ENCODE results near the gene GREB1L.
"Not testable (repeated sequence)": the region's sequence is repeated elsewhere in the genome, so short reads cannot be mapped to it uniquely, and the experiment has no call there.

The GREB1L gene

GRCh38 chr18:21242141-21242779, at the start of gene GREB1L:
Gene GREB1L (plus strand): TSS chr18:21242232. CDS start chr18:21383519, 141,287 bp downstream.
- no peak for DNase-seq

GRCh38 chr18:21192308-21192624, 49.8 kb upstream of the GREB1L start:
- no peak for DNase-seq

- no peak for DNase-seq
Measured at GRCh38 chr18:21194871-21195771, 46.9 kb upstream of the GREB1L start.

- DNase-seq, result no peak
Measured at GRCh38 chr18:21196426-21196825, 45.6 kb upstream of the GREB1L start.

GRCh38 chr18:21203126-21203525, 38.9 kb upstream of the GREB1L start:
- no peak for DNase-seq

GRCh38 chr18:21203542-21204241, 38.3 kb upstream of the GREB1L start:
- no peak for DNase-seq

- DNase-seq, result no peak
Measured at GRCh38 chr18:21205695-21206094, 36.3 kb upstream of the GREB1L start.

GRCh38 chr18:21210278-21210677, 31.8 kb upstream of the GREB1L start:
- DNase-seq, result no peak

- DNase-seq, result no peak
Measured at GRCh38 chr18:21210784-21211183, 31.2 kb upstream of the GREB1L start.

- DNase-seq, result not testable (repeated sequence)
Measured at GRCh38 chr18:21214409-21214808, 27.6 kb upstream of the GREB1L start.

GRCh38 chr18:21215490-21215889, 26.5 kb upstream of the GREB1L start:
- no peak for DNase-seq

- DNase-seq, result no peak
Measured at GRCh38 chr18:21218862-21219261, 23.2 kb upstream of the GREB1L start.

- DNase-seq, result no peak
Measured at GRCh38 chr18:21230436-21230835, 11.6 kb upstream of the GREB1L start.

- DNase-seq, result no peak
Measured at GRCh38 chr18:21241301-21242048, 557 bp upstream of the GREB1L start.

- DNase-seq, result no peak
Measured at GRCh38 chr18:21242780-21243401, 859 bp downstream of the GREB1L start.

- no peak for DNase-seq
Measured at GRCh38 chr18:21254576-21254975, 12.5 kb downstream of the GREB1L start.

GRCh38 chr18:21255211-21255610, 13.2 kb downstream of the GREB1L start:
- no peak for DNase-seq

GRCh38 chr18:21257386-21257785, 15.4 kb downstream of the GREB1L start:
- DNase-seq, result no peak

GRCh38 chr18:21260621-21261020, 18.6 kb downstream of the GREB1L start:
- no peak for DNase-seq

- DNase-seq, result no peak
Measured at GRCh38 chr18:21261352-21261751, 19.3 kb downstream of the GREB1L start.

GRCh38 chr18:21262244-21262643, 20.2 kb downstream of the GREB1L start:
- DNase-seq, result no peak

GRCh38 chr18:21262979-21263378, 20.9 kb downstream of the GREB1L start:
- no peak for DNase-seq

- DNase-seq, result no peak
Measured at GRCh38 chr18:21264651-21265050, 22.6 kb downstream of the GREB1L start.

All from cortex of kidney (tissue), 1 donor.